GM18867 (cell line): ENCODE results near the gene SOST.

Experiments
- ATAC-seq: cut with Tn5 transposase; IDR thresholded peaks from one replicate; pipeline ENCODE4 v1.9.1; 2021; ENCODE audit warnings: mild to moderate bottlenecking, moderate library complexity; ENCODE audit not compliant: unreplicated experiment

SOST gene

GRCh38 chr17:43710101-43710500 lies 48.5 kb downstream of the SOST start:
- ATAC-seq: no peak

- ATAC-seq: no peak
Measured at GRCh38 chr17:43709210-43709609, 49.4 kb downstream of the SOST start.

GRCh38 chr17:43707184-43707583 lies 51.4 kb downstream of the SOST start:
- no peak for ATAC-seq

- ATAC-seq: no peak
Measured at GRCh38 chr17:43706235-43706634, 52.4 kb downstream of the SOST start.
